Measurements from ENCODE around the gene CYYR1.

The CYYR1 gene

GRCh38 chr21:26593800-26594199, 20.7 kb upstream of the CYYR1 start:
- H3K4me3 ChIP-seq (ENCODE audit: low read length), result no peak overlapping the region
- TF ChIP-seq, protein P1, sequence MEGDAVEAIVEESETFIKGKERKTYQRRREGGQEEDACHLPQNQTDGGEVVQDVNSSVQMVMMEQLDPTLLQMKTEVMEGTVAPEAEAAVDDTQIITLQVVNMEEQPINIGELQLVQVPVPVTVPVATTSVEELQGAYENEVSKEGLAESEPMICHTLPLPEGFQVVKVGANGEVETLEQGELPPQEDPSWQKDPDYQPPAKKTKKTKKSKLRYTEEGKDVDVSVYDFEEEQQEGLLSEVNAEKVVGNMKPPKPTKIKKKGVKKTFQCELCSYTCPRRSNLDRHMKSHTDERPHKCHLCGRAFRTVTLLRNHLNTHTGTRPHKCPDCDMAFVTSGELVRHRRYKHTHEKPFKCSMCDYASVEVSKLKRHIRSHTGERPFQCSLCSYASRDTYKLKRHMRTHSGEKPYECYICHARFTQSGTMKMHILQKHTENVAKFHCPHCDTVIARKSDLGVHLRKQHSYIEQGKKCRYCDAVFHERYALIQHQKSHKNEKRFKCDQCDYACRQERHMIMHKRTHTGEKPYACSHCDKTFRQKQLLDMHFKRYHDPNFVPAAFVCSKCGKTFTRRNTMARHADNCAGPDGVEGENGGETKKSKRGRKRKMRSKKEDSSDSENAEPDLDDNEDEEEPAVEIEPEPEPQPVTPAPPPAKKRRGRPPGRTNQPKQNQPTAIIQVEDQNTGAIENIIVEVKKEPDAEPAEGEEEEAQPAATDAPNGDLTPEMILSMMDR (conservative IDR thresholded peaks at IDR 0.05; ENCODE audit: low read length), result no peak
- DNase-seq (ENCODE audit: low read depth), result no peak

DNA sequence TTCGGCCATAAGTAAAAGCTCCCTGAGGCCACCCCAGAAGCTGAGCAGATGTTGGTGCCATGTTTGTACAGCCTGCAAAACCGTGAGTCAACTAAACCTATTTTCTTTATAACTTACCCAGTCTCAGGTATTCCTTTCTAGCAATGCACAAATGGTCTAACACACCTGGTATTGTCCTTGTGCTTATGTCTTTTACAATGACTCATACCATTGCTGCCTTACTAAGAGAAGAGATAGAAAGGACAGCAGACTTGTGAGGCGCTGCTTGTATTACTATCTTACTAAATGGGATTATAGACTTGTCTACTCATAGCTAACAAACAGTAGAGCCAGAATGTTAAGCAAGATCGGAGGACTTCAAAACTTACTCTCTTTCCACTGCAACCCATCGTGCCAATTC, 18.5 kb upstream of the CYYR1 start:
- H3K4me3 ChIP-seq (ENCODE audit: low read length), result no peak overlapping the region
- TF ChIP-seq, protein P1 (conservative IDR thresholded peaks at IDR 0.05; ENCODE audit: low read length), result no peak
- DNase-seq (ENCODE audit: low read depth), result no peak

GRCh38 chr21:26588446-26588845, 15.4 kb upstream of the CYYR1 start:
- TF ChIP-seq, protein P1 (conservative IDR thresholded peaks at IDR 0.05; ENCODE audit: low read length), result no peak
- no peak for DNase-seq (ENCODE audit: low read depth)
- H3K4me3 ChIP-seq (ENCODE audit: low read length), result peak overlapping the region; percentile 46

DNA sequence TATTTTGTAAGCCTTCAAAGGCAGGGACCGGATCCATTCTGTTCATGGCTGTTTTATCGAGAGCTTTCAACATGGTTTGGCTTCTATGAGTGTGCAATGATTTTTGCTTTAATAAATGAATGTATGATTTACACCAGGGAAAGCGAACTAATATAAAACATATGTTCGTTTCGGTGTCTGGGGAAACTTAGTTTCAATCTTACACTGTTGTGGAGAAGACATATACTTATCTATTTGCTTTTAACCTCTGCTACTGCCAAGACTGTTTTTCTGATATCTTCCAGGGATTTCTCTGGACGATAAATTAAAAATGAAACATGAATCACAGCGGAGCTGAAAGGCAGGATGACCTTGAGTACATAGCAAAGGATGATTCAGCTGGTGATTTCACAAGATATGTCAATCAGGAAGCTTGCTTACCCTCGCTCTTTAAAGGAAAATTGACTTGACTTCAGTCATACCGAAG, 14.7 kb upstream of the CYYR1 start:
- peak; percentile 76 for DNase-seq (ENCODE audit: low read depth)

DNA sequence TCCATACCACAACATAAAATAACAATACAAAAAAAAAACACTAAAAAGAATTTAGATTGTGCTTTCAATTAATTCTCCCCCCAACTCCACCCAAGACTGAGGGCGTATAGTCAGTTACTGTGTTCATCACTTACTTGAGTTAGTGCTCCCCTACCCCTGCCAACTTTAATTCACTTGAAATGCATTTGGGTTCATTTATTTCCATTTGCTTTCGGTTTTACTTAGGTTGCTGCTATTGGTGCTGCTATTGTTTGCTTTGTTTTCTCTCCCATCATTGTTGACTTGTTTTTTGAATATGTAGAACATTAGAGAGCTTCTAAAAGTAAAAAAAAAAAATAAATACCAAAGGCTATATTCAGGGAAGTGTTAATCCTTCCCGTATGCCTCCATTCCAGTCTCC, 10.7 kb upstream of the CYYR1 start:
- TF ChIP-seq, protein P1 (conservative IDR thresholded peaks at IDR 0.05; ENCODE audit: low read length), result no peak
- DNase-seq (ENCODE audit: low read depth), result peak; percentile 4
- H3K4me3 ChIP-seq (ENCODE audit: low read length), result peak overlapping the region; percentile 14

More for the DNA sequence above, 14.7 kb upstream of the CYYR1 start:
- H3K4me3 ChIP-seq (ENCODE audit: low read length), result peak overlapping the region; percentile 46
- TF ChIP-seq, protein P1 (conservative IDR thresholded peaks at IDR 0.05; ENCODE audit: low read length), result no peak

GRCh38 chr21:26581818-26582217, 8.7 kb upstream of the CYYR1 start:
- H3K4me3 ChIP-seq (ENCODE audit: low read length), result no peak overlapping the region
- no peak for DNase-seq (ENCODE audit: low read depth)
- TF ChIP-seq, protein P1 (conservative IDR thresholded peaks at IDR 0.05; ENCODE audit: low read length), result no peak

GRCh38 chr21:26572076-26572701, 897 bp downstream of the CYYR1 start:
- no peak for DNase-seq (ENCODE audit: low read depth)
- TF ChIP-seq, protein P1 (conservative IDR thresholded peaks at IDR 0.05; ENCODE audit: low read length), result no peak
- peak overlapping the region; percentile 61 for H3K4me3 ChIP-seq (ENCODE audit: low read length)

All from AG10803 (cell line).